ENCODE measurements around the gene ALPL. TPM values are rescaled to one million over a fixed set of nuclear protein-coding genes. Genes with fewer than 3 reads are reported as not detected.
"Not testable (repeated sequence)": the region's sequence is repeated elsewhere in the genome, so short reads cannot be mapped to it uniquely, and the experiment has no call there.

Gene ALPL
- polyA plus RNA-seq (not detected in 3 replicates), polyA minus RNA-seq (not detected in 3 replicates)
- polyA plus RNA-seq (2011; ENCODE audit: low read depth) = not detected
- 0.02 TPM in 1 of 2 replicates, not detected in the other for polyA plus RNA-seq (2011; cell fraction: cytosol; rRNA removed)
- not detected in 2 replicates for polyA plus RNA-seq (2011; cell fraction: nucleus; rRNA removed)
- polyA plus RNA-seq (2012; ENCODE audit: low replicate concordance) = not detected in 2 replicates
- polyA minus RNA-seq (2011; cell fraction: cytosol; rRNA and poly(A)+ RNA removed) = not detected
- polyA minus RNA-seq (2011; cell fraction: nucleus; rRNA and poly(A)+ RNA removed) = not detected in 2 replicates

DNA sequence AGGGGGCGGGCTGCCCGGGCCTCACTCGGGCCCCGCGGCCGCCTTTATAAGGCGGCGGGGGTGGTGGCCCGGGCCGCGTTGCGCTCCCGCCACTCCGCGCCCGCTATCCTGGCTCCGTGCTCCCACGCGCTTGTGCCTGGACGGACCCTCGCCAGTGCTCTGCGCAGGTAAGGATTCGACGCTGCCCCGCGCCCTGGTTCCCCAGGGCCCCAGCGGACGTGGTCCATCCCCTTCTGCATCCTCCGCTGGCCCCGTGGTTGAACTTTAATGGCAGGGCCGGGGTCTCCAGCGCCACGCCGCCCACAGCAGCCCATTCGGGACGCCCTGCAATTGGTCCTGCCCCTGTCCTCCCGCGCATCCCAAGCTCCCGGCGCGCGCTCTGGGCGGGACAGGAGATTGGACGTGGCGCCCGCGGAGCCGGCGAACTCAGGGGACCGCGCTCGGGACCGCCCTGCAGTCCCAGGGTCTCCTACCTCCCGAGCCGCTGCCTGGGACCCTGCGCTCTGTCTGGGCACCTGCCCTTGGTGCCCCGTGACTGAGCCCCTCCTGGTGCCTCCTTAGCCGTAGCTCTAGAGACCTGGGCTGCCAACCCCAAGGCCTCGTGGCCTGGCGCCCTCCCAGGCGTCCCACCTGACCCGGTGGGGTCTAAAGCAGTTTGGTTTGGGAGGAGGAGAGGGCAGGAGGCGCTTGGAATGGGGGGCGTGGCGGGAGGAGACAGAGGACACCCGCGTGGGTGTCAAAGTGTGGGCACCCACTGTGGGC, at the start of gene ALPL:
Gene ALPL, plus strand, starts transcription at position 73 of the 762 bp plus-strand sequence. CDS start 44,659 bp downstream, outside the sequence.
- Histone ChIP-seq H3K4me3 (ENCODE audit: control insufficient read depth in 2 of 3, extremely low read depth in 1 of 3, insufficient read depth in 2 of 3, low read depth in 1 of 3, low read length in 3 of 3) (peak within 1 kb of the TSS in 1 of 3 experiments; percentile 7), H3K27me3 (ENCODE audit: control insufficient read depth, extremely low read depth, insufficient read depth, low read length) (peaks cover 55% of the 10 kb centered on the region), H3K27ac (ENCODE audit: control insufficient read depth, insufficient read depth, low read length) (no peak within 1 kb of the TSS), H3K4me1 (ENCODE audit: control insufficient read depth, extremely low read depth, insufficient read depth, low read length) (peaks cover 2% of the 10 kb centered on the region), H3K4me2 (ENCODE audit: control insufficient read depth, extremely low read depth, insufficient read depth, low read depth, low read length) (peak within 1 kb of the TSS; percentile 50), H3K79me2 (ENCODE audit: control insufficient read depth, insufficient read depth, low read length) (no peaks in the 10 kb centered on the region), H3K9me1 (ENCODE audit: control insufficient read depth, extremely low read depth, insufficient read depth, low read length) (no peaks in the 10 kb centered on the region), H4K20me1 (ENCODE audit: control insufficient read depth, extremely low read depth, insufficient read depth, low read length) (peaks cover 4% of the 10 kb centered on the region), H3K36me3 (ENCODE audit: control insufficient read depth in 2 of 2, extremely low read depth in 1 of 2, insufficient read depth in 2 of 2, low read length in 2 of 2) (no peaks in the 10 kb centered on the region), H3K9me3 (ENCODE audit: control insufficient read depth, low read depth, low read length) (no peaks in the 10 kb centered on the region), H2AFZ (ENCODE audit: control insufficient read depth, low read length) (peak within 1 kb of the TSS; percentile 11), H3K9ac (ENCODE audit: control insufficient read depth, extremely low read depth, insufficient read depth, low read length) (no peak within 1 kb of the TSS)
- DNase-seq (ENCODE audit: low read depth, low spot score) = no peak
- dilution Hi-C loops (cut with MboI; ENCODE audit: extremely low pct_ligation_motif_present, low sequenced_read_pairs) = no loop called here
- no peak for FAIRE-seq
- peak; percentile 82 for TF ChIP-seq EZH2 (IDR thresholded peaks at IDR 0.05; ENCODE audit: low read length)
- TF ChIP-seq, protein P1, sequence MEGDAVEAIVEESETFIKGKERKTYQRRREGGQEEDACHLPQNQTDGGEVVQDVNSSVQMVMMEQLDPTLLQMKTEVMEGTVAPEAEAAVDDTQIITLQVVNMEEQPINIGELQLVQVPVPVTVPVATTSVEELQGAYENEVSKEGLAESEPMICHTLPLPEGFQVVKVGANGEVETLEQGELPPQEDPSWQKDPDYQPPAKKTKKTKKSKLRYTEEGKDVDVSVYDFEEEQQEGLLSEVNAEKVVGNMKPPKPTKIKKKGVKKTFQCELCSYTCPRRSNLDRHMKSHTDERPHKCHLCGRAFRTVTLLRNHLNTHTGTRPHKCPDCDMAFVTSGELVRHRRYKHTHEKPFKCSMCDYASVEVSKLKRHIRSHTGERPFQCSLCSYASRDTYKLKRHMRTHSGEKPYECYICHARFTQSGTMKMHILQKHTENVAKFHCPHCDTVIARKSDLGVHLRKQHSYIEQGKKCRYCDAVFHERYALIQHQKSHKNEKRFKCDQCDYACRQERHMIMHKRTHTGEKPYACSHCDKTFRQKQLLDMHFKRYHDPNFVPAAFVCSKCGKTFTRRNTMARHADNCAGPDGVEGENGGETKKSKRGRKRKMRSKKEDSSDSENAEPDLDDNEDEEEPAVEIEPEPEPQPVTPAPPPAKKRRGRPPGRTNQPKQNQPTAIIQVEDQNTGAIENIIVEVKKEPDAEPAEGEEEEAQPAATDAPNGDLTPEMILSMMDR (optimal IDR thresholded peaks at IDR 0.05 in 1 of 3, IDR thresholded peaks at IDR 0.05 in 1 of 3, conservative IDR thresholded peaks at IDR 0.05 in 1 of 3; ENCODE audit: extremely low read depth in 1 of 3, insufficient read depth in 2 of 3, low read length in 3 of 3) = no peak

DNA sequence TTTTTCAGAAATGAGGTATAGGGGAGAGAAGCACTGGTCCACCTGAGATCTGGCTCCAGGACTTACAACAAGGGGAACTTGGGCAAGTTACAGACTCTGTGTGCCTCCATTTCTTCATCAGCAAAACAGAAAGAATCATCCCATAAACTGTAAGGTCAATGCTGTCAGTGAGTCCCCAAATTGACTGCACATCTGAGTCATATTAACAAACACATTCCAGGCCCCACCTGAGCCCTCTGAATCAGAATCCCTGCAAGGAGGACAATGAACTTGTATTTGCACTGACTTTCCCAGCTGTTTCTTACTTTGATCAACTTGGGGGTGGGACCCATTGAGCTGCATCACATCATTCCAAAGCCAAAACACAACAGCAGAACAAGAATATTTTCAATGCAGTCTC, 44.1 kb upstream of the ALPL start:
- H3K9me3 ChIP-seq (ENCODE audit: control insufficient read depth, low read depth, low read length); H3K36me3 ChIP-seq (ENCODE audit: control insufficient read depth in 2 of 2, extremely low read depth in 1 of 2, insufficient read depth in 2 of 2, low read length in 2 of 2); H3K4me3 ChIP-seq (ENCODE audit: control insufficient read depth in 2 of 3, extremely low read depth in 1 of 3, insufficient read depth in 2 of 3, low read depth in 1 of 3, low read length in 3 of 3); H4K20me1 ChIP-seq (ENCODE audit: control insufficient read depth, extremely low read depth, insufficient read depth, low read length); dilution Hi-C loops (cut with MboI; ENCODE audit: extremely low pct_ligation_motif_present, low sequenced_read_pairs); H3K4me2 ChIP-seq (ENCODE audit: control insufficient read depth, extremely low read depth, insufficient read depth, low read depth, low read length); H3K9ac ChIP-seq (ENCODE audit: control insufficient read depth, extremely low read depth, insufficient read depth, low read length); DNase-seq (ENCODE audit: low read depth, low spot score); H3K27ac ChIP-seq (ENCODE audit: control insufficient read depth, insufficient read depth, low read length); H3K79me2 ChIP-seq (ENCODE audit: control insufficient read depth, insufficient read depth, low read length); H2AFZ ChIP-seq (ENCODE audit: control insufficient read depth, low read length); H3K27me3 ChIP-seq (ENCODE audit: control insufficient read depth, extremely low read depth, insufficient read depth, low read length); H3K4me1 ChIP-seq (ENCODE audit: control insufficient read depth, extremely low read depth, insufficient read depth, low read length); H3K9me1 ChIP-seq (ENCODE audit: control insufficient read depth, extremely low read depth, insufficient read depth, low read length): not testable (repeated sequence)
- peak; percentile 86 for FAIRE-seq

DNA sequence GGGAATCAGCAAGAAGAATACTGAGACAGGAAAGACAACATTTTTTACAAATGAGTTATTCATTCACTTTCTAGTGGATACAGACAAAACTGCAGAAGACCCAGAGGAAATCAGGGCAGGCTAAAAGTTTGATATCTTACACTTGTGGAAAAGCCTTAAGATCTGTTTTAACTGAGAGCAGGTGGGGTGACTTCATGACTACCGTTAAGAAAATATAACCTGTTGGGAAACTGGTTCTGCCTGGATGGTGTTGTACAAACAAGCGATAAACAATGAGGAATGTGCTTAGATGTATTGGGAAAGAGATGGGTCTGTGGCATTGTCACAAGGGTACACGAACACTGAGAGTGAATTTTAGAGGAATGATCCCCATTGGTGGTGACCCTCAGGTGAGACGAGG, 41.3 kb upstream of the ALPL start:
- dilution Hi-C loops (cut with MboI; ENCODE audit: extremely low pct_ligation_motif_present, low sequenced_read_pairs); H3K9ac ChIP-seq (ENCODE audit: control insufficient read depth, extremely low read depth, insufficient read depth, low read length); H3K4me1 ChIP-seq (ENCODE audit: control insufficient read depth, extremely low read depth, insufficient read depth, low read length); H4K20me1 ChIP-seq (ENCODE audit: control insufficient read depth, extremely low read depth, insufficient read depth, low read length); H3K79me2 ChIP-seq (ENCODE audit: control insufficient read depth, insufficient read depth, low read length); FAIRE-seq; H3K9me3 ChIP-seq (ENCODE audit: control insufficient read depth, low read depth, low read length); H3K9me1 ChIP-seq (ENCODE audit: control insufficient read depth, extremely low read depth, insufficient read depth, low read length); H3K27me3 ChIP-seq (ENCODE audit: control insufficient read depth, extremely low read depth, insufficient read depth, low read length); H3K4me3 ChIP-seq (ENCODE audit: control insufficient read depth in 2 of 3, extremely low read depth in 1 of 3, insufficient read depth in 2 of 3, low read depth in 1 of 3, low read length in 3 of 3); DNase-seq (ENCODE audit: low read depth, low spot score); H3K36me3 ChIP-seq (ENCODE audit: control insufficient read depth in 2 of 2, extremely low read depth in 1 of 2, insufficient read depth in 2 of 2, low read length in 2 of 2); H3K27ac ChIP-seq (ENCODE audit: control insufficient read depth, insufficient read depth, low read length); H2AFZ ChIP-seq (ENCODE audit: control insufficient read depth, low read length); H3K4me2 ChIP-seq (ENCODE audit: control insufficient read depth, extremely low read depth, insufficient read depth, low read depth, low read length): not testable (repeated sequence)
